DMS153 treated with DMSO at 0.1 percent for 48 hours (cell line): ENCODE data around the gene LDAH.
A peak's percentile ranks its signal among the peaks of the same experiment; 100 is the strongest.

ENCODE experiments used
- DNase-seq: peaks from one replicate; lab custom pipeline; 2025; ENCODE audit not compliant: unreplicated experiment; lab: John Stamatoyannopoulos, UW

Gene LDAH

GRCh38 chr2:20669562-20670314 is 153.2 kb downstream of the LDAH start:
- DNase-seq: no peak

DNA sequence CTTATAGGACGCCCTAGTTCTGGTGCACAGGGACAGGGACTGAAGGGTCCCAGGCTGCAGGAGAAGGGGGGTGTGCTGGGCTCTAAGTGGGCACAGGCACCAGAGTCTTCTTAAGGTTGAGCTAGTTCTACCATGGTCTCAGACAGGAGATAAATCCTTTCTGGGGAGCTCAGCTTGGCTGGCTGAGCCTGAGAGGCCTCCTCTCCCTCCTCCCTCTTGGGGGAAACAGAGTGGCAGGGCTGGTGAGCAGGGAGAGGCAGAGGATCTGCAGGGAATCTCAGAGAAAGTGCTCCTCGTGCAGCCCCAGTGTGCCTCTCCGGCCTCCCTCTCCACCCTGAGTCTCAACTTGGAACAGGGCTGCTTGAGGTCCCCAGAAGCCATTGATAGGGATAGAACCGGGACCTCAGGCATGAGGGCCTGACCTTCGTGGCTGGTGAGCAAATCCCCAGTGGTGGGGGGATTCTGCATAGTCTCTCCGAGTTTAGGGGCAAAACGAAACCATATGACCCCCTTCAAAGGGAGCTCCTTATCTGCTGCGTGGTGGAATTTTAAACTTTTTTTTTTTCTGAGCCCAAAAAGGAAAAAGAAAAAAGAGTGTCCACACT is 153.9 kb downstream of the LDAH start:
- DNase-seq: no peak

GRCh38 chr2:20668451-20668850 is 154.4 kb downstream of the LDAH start:
- DNase-seq: no peak

- DNase-seq: no peak
Observed at GRCh38 chr2:20667531-20668401, 155.1 kb downstream of the LDAH start.

DNA sequence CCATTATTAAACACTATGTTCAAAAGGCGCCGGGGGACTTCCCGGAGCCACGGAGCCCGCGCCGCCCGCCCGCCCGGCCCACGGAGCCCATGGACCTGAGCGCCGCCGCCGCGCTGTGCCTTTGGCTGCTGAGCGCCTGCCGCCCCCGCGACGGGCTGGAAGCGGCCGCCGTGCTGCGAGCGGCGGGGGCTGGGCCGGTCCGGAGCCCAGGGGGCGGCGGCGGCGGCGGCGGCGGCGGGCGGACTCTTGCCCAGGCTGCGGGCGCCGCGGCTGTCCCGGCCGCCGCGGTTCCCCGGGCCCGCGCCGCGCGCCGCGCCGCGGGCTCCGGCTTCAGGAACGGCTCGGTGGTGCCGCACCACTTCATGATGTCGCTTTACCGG is 155.8 kb downstream of the LDAH start:
- DNase-seq: no peak

GRCh38 chr2:20666304-20667150 is 156.4 kb downstream of the LDAH start, which contains the start of gene GDF7:
Gene GDF7, plus strand, starts transcription at chr2:20667144. Its CDS starts 96 bp downstream, at chr2:20667240.
- DNase-seq: no peak

GRCh38 chr2:20666005-20666303 is 156.9 kb downstream of the LDAH start:
- DNase-seq: no peak

DNA sequence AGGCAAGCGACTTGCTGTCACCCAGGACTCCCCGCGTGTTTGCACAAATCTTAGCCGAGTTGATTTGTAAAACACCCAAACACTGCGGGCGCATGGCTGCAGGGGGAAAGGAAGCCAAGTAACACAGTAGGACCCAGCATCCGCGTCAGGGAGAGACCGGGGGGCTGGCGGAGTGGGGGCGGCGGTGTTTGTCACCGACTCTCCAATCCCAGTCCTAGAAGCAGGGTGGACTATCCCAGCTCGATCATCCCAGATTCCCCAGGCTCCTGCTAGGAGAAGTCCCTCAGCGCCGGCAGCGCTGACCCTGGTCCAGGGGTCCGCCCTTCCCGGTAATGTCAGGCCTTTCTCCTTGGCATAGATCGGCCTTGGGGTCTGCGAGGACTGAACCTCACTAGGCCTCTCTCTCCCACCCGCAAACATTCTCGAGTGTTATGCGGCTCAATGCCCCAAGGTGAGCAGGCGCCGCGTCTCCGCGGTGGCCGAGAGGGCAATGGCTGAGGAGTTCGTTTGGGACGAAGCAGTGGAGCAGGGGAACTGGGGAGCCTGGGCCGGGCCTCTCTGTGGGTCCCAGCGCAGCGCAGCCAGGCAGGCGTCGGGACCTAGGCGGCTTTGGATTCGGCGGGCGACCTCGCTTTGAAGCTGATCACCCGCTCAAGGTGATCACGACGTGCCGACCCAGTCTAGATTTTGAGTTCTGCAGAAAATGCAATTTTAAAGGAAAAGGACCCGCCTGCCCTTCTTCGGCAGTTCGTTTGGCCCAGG is 157.5 kb downstream of the LDAH start:
- no peak for DNase-seq

- no peak for DNase-seq
Observed at GRCh38 chr2:20664431-20665242, 158.3 kb downstream of the LDAH start.

GRCh38 chr2:20664071-20664390 is 158.9 kb downstream of the LDAH start:
- DNase-seq: no peak

- DNase-seq: no peak
Observed at GRCh38 chr2:20663196-20664070, 159.5 kb downstream of the LDAH start.

DNA sequence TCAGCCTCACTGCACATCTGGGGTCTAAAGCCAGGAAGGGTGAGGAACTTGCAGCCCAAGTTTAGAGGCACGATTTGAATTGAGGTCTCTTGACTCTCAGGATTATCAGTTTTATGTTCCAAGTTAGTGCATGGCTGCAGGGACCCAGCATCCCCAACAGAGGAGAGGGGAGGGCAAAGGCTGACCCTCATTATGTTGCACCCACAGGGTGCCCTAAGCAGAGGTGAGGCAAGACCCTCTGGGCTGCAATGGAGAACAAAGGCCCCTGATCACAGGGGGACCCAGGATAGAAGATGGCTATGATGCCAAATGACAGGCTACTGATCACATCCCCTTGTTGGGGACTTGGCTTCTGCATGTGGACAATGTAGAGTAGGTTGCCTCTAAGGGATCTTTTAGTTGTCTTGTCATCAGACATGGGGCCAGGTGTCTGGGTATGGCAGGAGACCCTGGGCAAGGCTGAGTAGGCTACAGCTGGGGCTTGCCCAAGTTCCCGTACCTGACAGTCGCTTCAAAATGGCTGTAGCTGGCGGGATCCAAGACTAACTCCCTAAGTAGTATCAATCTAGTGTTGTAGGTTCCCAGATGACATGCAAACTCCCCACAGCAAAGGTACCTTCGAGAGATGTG is 160.5 kb downstream of the LDAH start:
- DNase-seq: no peak

DNA sequence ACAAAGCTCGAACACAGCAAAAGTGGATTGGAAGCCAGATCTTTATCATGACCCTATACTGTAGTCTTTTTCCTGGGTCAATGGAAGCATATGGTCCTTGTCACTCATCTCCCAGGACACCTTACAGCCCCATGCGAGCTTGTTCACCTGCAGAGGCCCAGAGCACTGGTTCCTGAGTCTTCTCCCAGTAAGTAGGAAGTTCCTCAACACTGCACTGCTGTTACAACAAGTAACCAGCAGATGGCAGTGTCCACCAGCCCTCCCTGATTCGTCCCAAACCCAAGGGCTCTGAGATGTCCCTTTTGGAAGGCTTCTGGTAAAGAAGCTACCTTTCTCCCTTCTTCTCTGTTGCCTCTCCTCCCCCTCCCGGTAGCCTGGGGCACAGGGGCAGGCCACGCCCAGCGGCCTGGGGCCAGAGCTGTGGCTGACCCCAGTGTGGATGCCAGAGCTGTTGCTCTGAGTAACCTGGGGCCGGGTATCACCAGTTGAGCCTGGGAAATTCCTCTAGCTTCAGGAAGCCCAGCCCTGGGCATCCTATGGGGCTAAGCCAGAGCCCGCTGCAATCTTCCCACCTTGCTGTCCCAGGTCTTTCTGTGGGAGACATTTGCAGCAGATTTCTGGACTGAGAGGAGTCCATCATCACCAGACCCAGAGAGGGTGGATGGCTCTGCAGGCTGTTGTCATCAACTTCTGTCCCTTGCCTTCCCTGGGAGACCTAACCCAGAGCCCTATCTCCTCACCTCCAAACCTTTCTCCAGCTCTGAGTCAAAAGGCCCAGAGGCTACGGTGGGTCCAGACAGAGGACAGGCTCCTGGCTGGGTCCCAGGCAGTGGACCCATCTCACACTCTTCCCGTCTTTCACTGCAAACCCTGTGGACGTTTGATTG is 161.2 kb downstream of the LDAH start:
- peak; percentile 46 for DNase-seq

DNA sequence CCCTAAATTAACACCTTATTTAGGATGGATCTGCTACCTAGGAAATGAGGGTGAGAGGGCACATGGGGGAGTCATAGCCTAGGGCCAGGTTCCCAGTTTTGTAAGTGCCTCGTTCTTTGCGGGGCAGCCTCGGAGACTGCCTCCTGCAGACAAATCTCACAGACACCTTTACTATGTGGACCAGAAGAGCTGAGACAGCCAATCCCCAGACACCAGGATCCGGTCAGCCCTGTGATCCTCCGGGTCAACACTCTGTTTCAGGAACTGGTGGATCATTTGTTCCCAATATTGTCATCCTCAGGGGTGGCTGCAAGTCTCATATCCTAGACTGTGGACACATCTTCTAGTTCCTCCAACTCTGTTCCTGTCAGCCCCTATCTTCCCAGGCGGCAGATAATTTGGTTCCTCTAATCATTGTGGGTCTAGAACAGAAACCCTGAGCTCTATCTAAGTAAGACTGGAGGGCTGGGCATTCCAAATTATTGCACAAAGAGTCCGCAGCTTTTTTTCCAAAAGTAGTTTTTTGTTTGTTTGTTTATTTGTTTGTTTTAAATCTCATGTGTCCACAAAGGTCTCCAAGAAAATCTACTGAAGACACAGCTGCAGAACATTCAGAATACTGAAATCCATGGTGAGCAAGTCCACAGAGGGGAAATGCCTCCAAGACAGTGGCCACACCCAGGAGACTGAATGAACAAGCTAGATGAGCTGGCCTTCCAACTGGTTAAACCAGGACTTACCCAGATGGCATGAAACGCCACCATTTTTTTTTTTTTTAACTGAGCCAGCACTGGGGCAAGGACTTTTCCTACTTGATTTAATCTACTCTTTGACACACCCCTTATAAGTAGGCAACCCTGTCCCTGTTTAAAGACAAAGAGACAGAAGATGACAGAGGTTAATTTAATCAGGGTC is 162.1 kb downstream of the LDAH start:
- DNase-seq: no peak

DNA sequence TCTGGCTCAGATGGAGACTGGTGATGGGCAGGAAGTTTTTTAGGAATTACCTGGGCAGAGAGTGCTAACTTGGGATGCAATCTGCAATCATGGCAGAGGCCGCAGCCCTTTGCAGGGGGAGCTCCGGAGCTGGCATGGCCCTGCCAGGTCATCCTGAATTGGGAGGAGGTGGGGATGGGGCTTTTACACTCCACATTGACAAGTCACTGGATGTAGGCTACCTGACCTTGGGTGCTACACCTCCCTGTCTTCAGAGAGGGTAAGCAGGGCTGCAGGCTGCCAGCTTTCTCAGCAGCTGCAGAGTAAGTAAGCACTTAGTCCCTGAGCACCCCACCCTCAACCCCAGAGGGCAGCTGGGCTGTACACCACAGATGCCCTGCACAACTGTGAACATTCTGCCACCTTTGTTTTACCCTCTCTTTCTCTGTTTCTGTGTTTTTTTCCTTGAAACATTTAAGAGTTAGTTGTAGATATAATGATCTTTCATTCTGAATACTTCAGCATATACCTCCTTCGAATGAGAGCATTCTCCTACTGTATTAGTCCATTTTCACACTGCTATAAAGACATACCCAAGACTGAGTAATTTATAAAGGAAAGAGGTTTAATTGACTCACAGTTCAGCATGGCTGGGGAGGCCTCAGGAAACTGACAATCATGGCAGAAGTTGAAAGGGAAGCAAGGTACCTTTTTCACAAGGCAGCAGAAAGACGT is 165.2 kb downstream of the LDAH start:
- DNase-seq: no peak

GRCh38 chr2:20656561-20656960 is 166.3 kb downstream of the LDAH start:
- DNase-seq: no peak
